Measurements from ENCODE around the gene PRKG1.

DNA sequence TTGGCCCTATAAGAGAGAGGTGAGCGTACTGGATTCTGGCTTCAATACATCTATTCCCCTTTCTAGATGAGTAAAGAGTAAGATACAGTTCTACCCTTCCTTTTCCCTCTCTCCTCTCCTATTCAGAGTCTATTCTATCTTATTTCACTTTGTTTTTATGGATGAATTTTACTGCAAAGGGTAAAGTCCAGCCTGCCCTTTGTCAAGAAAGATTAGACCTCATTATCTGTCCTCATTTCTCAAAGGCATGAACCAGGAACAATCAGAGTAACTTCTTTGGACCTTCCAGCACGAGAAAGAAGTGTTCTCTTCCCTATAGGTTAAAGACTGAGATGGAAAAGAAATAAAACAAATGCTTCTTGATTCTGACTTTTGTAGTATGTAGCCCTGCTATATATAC, 239.0 kb downstream of the PRKG1 start:
- TF ChIP-seq CTCF (IDR thresholded peaks at IDR 0.05; ENCODE audit: low read depth, low read length, poor library complexity, severe bottlenecking), result no peak
- TF ChIP-seq EZH2phosphoT487 (IDR thresholded peaks at IDR 0.05; ENCODE audit: borderline replicate concordance, low read length), result no peak
